ENCODE measurements around the gene PLXNB1.

PLXNB1 gene

GRCh38 chr3:48414376-48415250 lies 15.3 kb downstream of the PLXNB1 start:
- POLR2A ChIA-PET: interaction anchor here (0.5 kb wide), 1 partner anchor 737 kb away, joined by 3 read pairs; no protein-coding TSS in a partner anchor
- peaks cover 0 to 56% of the 10 kb centered on the region in 2 experiments; a peak in 1 of 3 replicates for H3K36me3 ChIP-seq (ENCODE audit: control insufficient read depth in 2 of 2, insufficient read depth in 1 of 2, low read length in 2 of 2)

GRCh38 chr3:48413611-48414010 lies 16.3 kb downstream of the PLXNB1 start:
- POLR2A ChIA-PET: no interaction called here
- H3K9me3 ChIP-seq (ENCODE audit: control insufficient read depth, insufficient read depth, low read depth, low read length): no peaks in the 10 kb centered on the region
- H3K4me3 ChIP-seq (ENCODE audit: low read depth, low read length): no peak overlapping the region
- peaks cover 0 to 66% of the 10 kb centered on the region in 2 experiments; a peak in 1 of 3 replicates for H3K36me3 ChIP-seq (ENCODE audit: control insufficient read depth in 2 of 2, insufficient read depth in 1 of 2, low read length in 2 of 2)
- CTCF ChIA-PET: interaction anchor here (0.9 to 1.3 kb wide), 2 partner anchors 12 to 22 kb away, joined by 3 to 4 read pairs; no protein-coding TSS in a partner anchor
- no peaks in the 10 kb centered on the region for H3K4me1 ChIP-seq (ENCODE audit: control insufficient read depth, insufficient read depth, low read length)
- no peak overlapping the region for H3K27ac ChIP-seq (ENCODE audit: extremely low read depth, low read depth, low read length)
- TF ChIP-seq GLIS2 (tag by site-specific recombination; IDR thresholded peaks at IDR 0.05) (no peak), ZNF148 (tag by site-specific recombination; IDR thresholded peaks at IDR 0.05; ENCODE audit: borderline replicate concordance) (no peak), SETDB1 (IDR thresholded peaks at IDR 0.05; ENCODE audit: insufficient read length, low read length) (no peak), SP2 (tag by site-specific recombination; IDR thresholded peaks at IDR 0.05) (no peak), ZNF19 (tag by site-specific recombination; IDR thresholded peaks at IDR 0.05; ENCODE audit: low read depth) (no peak)

More at GRCh38 chr3:48414376-48415250, 15.3 kb downstream of the PLXNB1 start:
- Histone ChIP-seq H3K9me3 (ENCODE audit: control insufficient read depth, insufficient read depth, low read depth, low read length) (no peaks in the 10 kb centered on the region), H3K4me3 (ENCODE audit: low read depth, low read length) (no peak overlapping the region), H3K27ac (ENCODE audit: extremely low read depth, low read depth, low read length) (no peak overlapping the region), H3K4me1 (ENCODE audit: control insufficient read depth, insufficient read depth, low read length) (no peaks in the 10 kb centered on the region)
- no peak for TF ChIP-seq ZNF558 (tag by site-specific recombination; IDR thresholded peaks at IDR 0.05)
- no peak for TF ChIP-seq ZNF548 (tag by site-specific recombination; IDR thresholded peaks at IDR 0.05)
- TF ChIP-seq ZNF16 (tag by site-specific recombination; IDR thresholded peaks at IDR 0.05; ENCODE audit: low read depth): no peak
- TF ChIP-seq ZNF449 (tag by site-specific recombination; IDR thresholded peaks at IDR 0.05): no peak
- CTCF ChIA-PET: interaction anchor here (0.6 to 1.3 kb wide), 4 partner anchors 13 to 21 kb away, joined by 3 to 4 read pairs (median 3); no protein-coding TSS in a partner anchor

GRCh38 chr3:48413086-48413485 lies 16.8 kb downstream of the PLXNB1 start:
- Histone ChIP-seq H3K36me3 (ENCODE audit: control insufficient read depth in 2 of 2, insufficient read depth in 1 of 2, low read length in 2 of 2) (peaks cover 0 to 67% of the 10 kb centered on the region in 2 experiments; a peak in 1 of 3 replicates), H3K4me3 (ENCODE audit: low read depth, low read length) (no peak overlapping the region), H3K9me3 (ENCODE audit: control insufficient read depth, insufficient read depth, low read depth, low read length) (no peaks in the 10 kb centered on the region), H3K4me1 (ENCODE audit: control insufficient read depth, insufficient read depth, low read length) (no peaks in the 10 kb centered on the region), H3K27ac (ENCODE audit: extremely low read depth, low read depth, low read length) (no peak overlapping the region)
- TF ChIP-seq ZNF768 (tag by site-specific recombination; IDR thresholded peaks at IDR 0.05): no peak
- no peak for TF ChIP-seq TCF7L2 (IDR thresholded peaks at IDR 0.05; ENCODE audit: borderline replicate concordance, low read depth, low read length)
- no peak for TF ChIP-seq ZIC2 (tag by site-specific recombination; IDR thresholded peaks at IDR 0.05)
- TF ChIP-seq HOXD13 (CRISPR knock-in tag; IDR thresholded peaks at IDR 0.05; ENCODE audit: borderline replicate concordance): no peak
- no peak for TF ChIP-seq MZF1 (tag by site-specific recombination; IDR thresholded peaks at IDR 0.05; ENCODE audit: borderline replicate concordance)
- TF ChIP-seq ZNF133 (tag by site-specific recombination; IDR thresholded peaks at IDR 0.05): no peak
- no peak for TF ChIP-seq ZNF362 (tag by site-specific recombination; IDR thresholded peaks at IDR 0.05)
- TF ChIP-seq ZNF530 (tag by site-specific recombination; IDR thresholded peaks at IDR 0.05; ENCODE audit: low read depth): no peak
- POLR2A ChIA-PET: no interaction called here
- CTCF ChIA-PET: interaction anchor here (1.1 to 2.0 kb wide), 2 partner anchors 12 to 23 kb away, joined by 5 to 8 read pairs; no protein-coding TSS in a partner anchor

All from HEK293 (cell line).